ENCODE data around the gene CGRRF1.

CGRRF1 gene, protein sequence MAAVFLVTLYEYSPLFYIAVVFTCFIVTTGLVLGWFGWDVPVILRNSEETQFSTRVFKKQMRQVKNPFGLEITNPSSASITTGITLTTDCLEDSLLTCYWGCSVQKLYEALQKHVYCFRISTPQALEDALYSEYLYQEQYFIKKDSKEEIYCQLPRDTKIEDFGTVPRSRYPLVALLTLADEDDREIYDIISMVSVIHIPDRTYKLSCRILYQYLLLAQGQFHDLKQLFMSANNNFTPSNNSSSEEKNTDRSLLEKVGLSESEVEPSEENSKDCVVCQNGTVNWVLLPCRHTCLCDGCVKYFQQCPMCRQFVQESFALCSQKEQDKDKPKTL

DNA sequence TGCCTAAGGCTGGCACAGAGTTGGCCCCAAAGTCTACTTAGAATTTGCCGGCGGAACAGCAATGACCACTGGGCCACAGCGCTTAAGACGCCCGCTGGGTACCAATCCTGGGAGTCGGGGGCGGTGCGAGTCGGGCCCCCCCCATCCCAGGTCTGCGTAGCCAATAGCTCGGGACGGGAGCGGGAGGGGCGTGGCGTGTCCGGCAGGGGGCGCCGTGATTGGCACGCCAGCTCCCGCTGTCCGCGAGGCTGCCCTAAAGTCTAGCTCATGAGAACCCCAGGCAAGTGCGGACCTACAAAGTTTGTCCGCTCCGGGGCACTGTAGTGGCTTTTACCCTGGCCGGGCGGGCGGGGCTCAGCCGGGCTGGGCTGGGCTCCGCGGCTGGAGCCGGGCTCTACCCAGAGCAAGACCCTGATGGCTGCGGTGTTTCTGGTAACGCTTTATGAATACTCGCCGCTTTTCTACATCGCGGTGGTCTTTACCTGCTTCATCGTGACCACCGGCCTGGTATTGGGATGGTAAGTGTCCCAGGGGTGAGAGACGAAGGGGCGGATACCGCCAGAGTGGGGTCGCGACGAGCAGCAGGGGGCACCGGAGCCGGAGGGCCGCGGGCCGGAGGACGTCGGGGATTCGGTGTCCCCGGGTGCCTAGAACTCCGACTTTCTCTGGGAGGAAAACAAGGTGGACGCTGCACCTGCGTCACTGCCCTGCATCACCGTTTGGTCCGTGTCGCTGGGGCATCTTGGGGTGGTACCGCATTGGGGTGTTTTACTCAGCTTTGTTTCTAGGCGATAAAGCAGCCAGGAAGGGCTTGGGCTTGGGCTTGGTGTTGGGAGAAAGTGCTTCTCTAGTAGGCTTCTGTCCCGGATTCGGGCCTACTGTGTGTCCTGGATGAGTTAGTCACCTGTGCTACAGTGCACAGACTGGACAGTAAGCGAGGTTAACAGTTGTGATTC lies at the start of gene CGRRF1:
CGRRF1 (plus strand) TSS at position 361 of the 956 bp plus-strand sequence; CDS start at position 415, 54 bp downstream.
- peak; percentile 89 to 96 (median 90) for DNase-seq

DNA sequence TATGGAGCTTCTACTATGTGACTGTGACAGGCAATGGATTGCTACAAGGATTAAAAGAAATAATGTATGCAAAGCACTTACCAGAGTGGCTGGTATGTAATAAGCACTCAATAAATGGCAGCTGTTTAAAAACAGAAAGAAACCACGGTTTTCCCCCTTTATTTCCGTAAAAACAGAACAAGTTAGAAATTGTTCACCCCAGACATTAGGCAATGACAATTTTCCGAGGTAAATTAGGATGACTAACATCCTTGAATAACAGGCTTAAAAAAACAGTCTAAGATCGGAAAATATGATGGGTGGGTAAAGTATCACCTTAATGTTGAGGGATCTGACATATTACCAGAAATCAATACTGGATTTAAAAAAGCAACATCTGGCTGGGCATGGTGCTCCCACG lies 47.7 kb upstream of the CGRRF1 start:
- DNase-seq, result no peak

DNA sequence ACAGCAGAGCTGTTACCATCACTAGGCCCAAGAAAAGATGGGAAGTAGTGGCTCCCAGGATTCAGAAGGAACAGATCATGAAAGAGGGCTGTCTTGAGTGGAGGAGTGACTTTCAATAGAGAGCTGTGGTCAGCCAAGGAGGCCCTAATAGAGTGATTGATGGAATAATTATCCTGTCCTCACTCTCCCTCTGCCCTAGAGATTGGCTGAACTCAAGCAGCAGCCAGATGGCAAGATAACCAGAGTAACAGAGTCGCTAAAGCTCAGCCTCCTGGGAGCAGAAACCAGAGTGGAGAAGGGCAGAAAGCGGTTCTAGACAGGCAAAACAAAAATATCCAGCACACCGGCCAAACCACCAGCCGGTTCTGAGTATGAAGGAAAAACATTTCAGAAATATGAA lies 44.1 kb upstream of the CGRRF1 start:
- no peak for DNase-seq

DNA sequence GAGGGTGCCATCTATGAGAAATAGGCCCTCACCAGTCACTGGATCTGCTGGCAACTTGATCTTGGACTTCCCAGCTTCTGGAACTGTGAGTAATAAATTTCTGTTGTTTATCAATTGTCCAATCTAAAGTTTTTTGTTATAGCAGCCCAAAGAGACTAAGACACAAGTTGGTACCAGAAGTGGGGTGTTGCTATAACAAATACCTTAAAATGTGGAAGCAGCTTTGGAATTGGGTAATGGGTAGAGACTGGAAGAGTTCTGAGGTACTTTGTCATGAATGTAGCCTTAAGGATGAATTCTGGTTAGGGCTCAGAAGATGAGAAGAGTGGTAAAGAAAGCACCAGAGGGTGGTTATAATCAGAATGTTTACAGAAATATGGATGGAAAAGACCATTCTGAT lies 42.4 kb upstream of the CGRRF1 start:
- no peak for DNase-seq

DNA sequence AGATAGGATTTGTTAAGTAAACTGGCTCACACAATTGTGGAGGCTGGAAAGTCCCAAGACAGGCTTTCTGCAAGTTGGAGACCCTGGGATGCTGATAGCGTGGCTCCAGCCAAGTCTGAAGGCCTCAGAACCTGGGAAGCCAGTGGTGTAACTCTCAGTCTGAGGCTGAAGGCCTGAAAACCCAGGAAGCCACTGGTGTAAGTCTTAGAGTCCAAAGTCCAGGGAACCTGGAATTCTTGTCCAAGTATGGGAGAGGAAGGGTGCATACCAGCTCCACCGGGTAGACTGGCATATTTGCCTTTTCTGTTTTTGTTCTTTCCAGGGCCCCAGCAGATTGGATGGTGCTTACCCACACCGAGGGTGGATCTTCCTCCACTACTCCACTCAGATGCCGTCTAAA lies 39.0 kb upstream of the CGRRF1 start:
- no peak for DNase-seq

DNA sequence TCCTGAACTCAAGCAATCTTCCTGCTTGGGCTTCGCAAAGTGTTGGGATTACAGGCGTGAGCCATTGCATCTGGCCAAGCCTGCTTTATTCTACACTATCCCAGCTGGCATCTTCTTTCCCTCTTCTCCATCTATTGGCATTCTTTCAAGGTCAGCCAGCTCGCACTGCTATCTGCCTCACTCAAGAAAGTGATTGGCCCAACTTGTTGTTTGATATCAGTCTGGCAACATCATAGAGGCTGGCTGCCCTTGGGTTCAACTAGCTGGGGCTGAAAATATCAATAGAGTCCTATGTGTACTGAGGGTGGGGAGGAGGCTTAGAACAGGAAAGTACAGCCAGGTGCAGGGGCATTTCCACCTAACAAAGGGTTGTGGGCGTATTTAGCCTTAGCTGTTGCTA lies 38.1 kb upstream of the CGRRF1 start:
- no peak for DNase-seq

DNA sequence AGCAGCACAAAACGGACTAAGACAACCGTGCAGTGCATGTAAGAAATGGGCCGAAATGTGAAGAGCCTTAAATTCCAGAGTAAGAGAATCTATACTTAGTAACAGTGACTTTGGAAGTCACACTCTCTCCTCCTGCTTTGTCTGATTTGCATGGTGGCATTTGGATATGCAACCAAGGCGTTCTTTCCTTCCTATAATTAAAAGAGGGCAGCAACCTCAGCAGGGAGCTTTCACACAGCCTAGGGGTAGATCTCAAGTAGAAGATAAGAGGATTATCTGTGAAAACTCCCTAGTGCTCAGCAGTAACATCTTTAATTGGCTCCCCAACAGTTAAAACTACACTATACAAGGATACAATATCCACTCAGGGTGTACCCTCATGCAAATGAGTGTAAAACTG lies 37.4 kb upstream of the CGRRF1 start:
- no peak for DNase-seq

DNA sequence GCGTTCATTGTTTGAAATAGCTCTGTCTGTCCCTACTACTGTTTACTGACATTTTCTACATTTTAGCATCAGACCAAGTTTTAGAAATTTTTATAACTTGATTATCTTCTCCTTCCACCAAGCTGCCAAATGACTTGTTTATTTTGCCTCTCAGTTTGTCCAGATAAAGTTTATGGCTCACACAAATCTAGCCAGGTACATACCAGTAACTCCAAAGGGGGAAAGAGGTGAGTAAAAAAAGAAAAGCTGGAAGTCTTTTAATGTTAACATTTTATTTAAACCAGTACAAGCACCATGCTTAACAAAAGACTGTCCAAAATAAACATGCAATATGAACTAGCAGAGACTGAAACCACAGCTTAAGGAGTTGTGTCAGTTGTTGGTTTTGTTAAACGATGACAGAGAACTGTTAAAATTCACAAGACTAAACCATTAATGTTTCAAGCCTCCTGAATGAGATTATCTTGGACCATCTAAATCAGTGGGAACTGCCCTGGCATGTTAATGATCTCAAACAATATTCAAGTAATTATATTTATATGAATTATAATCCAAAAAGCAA lies 35.4 kb upstream of the CGRRF1 start:
- no peak for DNase-seq

DNA sequence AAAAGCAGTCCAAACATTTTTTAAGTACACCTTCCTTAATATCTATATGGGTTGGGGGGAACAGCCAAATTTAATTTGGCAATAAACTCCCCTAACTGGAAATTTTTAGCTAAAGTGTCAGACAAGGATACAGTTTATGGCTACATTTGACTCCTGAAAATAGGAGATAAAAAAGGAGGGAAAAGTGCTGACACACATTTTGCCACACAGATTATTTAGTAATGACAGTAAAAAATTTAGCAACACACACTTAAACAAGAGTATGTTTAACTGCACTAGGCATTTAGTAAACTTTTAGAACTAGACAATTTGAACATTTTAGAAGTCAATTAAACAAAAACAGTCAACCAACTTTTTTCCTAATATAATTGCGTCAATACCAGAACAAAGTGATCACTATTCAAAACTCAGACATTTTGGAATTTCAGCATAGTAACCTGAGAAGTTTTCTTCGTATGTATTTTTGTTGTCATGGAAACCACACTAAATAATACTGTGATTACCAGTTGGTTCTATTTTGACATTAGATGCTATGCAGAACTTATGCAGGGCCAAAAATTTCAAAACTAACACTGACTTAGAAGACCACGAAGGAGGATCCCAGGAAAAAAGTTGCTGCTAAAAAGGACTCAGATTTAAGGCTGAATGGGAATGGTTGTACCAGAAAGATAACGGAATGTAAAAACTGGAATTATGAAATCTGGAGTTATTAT lies 34.4 kb upstream of the CGRRF1 start:
- DNase-seq, result no peak

DNA sequence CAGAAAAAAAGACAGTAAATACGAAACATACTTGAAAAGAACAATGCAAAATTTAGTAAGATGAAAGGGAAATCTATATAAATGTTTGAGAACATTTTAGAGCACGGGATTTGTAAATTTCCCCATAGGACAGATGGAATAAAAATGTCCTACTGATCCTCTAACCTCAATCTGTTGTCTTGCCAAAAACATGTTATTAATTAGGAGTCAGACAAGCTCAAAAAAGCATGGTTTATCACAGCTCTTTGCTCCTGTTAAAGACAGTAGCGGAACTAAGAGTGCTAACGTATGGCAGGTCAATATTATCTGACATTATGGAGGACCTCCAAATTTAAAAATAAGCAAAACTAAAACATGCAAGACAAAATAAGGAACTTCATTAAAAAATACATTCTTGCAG lies 33.8 kb upstream of the CGRRF1 start:
- DNase-seq, result no peak

DNA sequence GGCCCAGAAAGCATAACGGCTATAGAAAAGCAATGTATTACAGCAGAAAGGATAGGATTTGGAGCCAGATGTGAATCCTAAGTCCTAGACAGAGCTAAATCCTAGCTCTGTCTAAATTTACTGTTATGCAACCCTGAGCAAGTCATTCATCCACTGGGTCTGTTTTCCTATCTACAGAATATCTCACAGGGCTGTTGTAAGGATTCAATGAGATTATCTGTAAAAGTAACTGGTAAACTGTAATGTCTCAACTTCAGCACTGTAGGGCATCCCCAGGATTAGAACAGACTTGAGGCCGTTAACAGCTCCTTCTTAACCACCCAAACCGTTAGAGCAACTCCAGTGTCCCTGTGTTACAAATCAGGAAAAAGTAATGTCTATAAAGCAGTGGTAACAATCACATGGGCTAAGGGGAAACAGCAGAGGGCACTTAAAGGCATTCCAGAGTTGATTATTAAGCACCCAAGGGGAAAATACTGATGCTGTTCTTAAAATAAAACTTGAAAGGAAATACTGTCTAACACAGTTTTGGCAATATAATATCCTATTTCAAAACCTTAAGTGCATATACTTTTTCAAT lies 31.0 kb upstream of the CGRRF1 start:
- no peak for DNase-seq

DNA sequence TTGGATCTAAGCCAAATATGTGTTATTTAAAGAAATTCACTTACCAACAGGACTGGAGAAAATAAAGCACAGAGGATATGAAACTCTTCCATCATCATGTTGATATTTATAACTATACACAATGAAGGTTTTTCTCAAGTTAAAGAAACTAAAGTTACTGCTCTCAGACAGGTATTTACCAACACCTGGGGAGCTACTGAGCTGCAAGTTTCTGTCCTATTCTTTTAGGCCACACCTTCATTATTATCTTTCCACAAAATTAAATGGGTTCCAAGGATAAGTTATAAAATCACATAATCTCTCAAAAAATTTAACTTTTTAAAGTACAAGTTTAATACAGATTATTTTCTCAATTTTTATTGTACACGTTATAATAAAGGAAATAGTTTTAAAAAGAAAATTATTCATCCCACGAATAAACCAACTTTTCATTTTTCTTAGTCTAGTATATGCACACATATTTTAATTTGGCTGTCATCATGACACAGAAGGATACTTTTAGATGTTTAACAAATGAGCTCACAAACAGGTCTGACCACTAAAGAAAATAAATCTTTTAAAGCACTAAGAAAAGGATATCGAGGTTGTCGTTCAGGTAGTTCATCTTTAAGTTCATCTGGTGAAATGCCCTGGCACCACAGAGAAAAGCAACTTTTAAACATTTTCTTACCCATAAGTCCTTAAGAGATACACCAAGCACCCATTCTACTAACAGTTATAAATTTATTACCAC lies 28.7 kb upstream of the CGRRF1 start:
- no peak for DNase-seq

DNA sequence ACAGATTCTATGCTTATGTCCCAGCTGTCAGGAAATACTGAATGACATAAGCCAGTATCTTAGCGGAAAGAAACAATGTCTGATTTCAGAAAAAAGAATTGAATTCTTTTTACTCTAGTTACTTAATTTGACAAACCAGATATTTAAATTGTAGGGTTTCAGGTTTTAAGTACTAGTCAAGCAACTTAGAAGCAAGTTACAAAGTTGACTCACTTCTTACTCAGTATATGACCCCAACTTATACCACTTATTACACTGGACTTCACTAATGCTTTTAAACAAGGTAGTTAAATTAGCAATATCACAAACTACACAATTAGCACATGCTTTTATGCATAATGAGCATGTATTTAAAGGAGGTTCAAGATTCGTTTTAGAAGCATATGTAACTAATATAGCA lies 28.0 kb upstream of the CGRRF1 start:
- no peak for DNase-seq

DNA sequence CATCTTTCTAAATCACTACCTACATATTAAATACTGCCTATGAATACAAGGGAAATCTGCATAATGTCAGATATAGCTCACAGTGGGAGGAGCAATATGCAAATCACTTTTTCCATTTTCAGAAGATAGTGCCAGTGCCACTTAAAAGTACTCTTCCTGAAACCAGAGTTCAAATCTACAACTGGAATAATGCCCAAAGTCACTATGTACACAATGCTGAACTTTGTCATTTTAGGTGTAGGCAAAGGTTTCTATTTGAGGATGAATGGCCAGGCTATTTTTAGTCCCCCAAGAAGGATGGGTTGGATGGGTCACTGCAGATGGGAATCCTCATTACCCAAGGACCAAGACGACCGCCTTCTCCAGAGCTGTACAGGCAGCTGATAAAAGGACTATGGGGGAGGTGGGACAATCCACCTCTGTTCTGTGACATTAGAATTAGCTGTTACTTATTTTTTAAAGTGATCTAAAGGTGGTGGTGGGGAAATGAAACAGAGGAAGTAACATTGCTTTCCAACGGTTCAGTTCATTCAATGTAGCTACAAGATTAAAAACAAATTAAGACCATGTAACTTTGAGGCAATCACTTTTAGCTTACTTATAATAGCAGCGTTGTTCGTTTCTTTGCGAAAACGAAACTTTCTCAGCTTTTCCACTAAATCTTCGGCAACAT lies 26.5 kb upstream of the CGRRF1 start:
- no peak for DNase-seq

DNA sequence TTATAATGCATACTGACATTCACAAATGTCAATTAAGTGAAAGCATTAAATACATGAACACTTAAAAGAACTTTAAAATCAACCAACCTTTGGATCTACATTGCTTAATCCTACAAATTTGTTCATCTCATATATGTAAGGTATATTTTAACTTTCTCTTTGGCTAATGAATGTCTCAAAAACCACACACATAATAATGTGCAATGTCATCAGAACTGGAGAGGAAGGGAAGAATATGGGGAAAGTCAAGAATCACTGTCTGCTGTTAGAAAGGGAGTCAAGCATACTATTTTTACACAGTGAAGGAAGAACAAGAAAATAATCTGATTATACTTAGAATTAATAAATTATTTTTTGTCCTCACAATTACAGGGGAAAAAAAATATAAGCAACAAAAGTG lies 25.9 kb upstream of the CGRRF1 start:
- DNase-seq, result no peak

DNA sequence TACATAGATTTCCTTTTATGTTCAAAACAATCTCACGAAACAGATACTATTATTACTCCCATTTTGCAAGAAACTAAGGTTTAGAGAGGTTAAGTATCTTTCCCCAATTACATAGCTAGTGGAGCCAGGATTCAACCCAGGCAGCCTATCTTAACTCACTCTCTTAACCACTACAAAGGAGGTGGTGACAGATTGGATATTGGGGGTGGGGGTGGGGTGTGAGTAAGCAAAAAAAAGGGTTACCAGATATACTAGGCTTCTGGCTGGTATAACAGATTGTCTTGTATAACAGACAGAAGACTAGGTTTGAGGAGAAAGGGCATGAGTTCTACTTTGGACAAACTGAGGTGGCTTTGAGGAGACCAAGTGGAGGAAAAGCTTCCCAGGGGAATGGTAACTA lies 23.0 kb upstream of the CGRRF1 start:
- DNase-seq, result no peak

DNA sequence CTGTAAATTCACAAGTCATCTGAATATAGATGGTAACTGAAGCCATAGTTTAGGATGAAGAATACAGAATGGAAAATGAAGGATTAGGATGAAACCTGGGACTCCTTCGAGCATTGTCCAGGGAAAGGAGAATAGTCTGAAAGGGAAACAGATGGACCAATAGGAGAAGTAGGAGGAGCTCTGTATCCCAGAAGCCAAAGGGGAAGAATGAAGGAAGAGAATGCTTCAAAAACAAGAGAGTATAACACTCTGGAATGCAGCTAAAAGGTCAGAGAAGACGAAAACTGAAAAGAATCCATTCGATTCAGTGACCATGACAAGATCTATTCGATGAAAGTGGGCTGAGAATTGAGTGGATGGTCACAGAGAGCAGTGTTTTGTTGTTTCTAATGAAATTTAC lies 21.9 kb upstream of the CGRRF1 start:
- DNase-seq, result no peak

DNA sequence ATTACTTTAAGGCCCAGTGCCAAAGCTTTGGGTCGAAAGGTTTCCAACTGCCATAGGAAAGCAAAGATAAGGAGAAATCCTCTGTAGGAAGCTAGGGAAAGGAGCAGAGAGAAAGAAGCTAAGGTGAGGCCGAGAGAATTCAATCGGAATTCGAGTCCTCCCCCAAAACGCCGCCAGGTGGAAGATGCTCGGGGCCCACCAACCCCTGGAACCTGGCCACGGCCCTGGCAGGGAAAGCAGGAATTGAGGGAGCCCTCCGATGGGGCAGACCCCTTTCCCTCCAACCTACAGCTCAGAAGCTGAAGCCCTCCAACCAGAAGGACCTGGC lies 21.4 kb upstream of the CGRRF1 start:
- no peak for DNase-seq

DNA sequence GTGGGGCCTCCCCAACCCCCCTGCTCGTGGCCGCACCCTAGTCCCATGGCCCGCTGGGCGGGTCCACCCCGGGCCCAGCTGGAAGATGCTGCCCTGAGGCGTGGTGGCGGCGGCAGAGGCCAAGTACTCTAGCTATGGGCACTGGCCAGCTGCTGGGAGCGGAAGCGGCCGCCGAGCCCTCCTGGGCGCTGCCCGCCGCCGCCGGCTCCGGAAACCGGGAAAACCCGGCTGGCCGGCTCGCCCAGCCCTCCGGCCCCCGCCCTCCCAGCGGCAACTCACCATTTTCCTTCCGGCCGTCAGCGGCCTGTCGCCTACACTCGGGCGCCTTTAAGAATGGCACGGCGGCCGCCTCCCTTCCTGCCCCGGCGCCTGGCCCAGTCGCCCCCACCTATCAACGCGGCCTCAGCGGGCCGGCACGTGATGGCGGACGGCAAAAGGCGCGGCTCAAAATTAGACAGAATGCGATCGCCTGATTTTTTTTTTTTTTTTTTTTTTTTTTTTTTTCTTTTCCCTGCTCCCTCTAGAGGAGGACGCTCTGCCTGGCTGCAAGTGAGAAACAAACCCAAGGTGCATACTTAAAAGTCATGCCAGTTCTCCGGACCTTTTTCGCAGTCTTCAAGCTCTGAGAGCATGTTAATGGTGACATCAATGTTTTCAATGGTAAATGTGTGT lies 20.9 kb upstream of the CGRRF1 start, which contains the start of gene GMFB:
GMFB (minus strand) TSS at position 335 of the 672 bp plus-strand sequence; CDS start at position 282, 53 bp downstream.
- peak; percentile 63 to 84 (median 70) for DNase-seq

DNA sequence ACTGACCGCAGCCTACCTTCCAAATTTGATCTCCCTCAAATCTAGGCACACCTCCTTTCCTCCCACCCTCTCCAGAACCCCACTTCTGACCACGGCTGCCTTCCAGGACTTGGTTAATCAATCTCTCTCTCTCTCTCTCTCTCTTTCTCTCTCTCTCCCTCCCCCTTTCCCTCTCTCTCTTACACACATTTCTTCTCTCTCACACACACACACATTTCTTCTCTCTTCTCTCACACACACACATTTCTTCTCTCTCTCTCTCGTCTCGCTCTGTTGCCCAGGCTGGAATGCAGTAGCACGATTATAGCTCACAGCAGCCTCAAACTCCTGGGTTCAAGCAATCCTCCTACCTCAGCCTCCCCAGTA lies 20.4 kb upstream of the CGRRF1 start:
- DNase-seq, result no peak

Data from activated naive CD4-positive, alpha-beta T cell (primary cell).